ENCODE data around the gene FIP1L1. TPM values are rescaled to one million over a fixed set of nuclear protein-coding genes. Genes with fewer than 3 reads are reported as not detected.

The FIP1L1 gene
- total RNA-seq, 1 donor from 2014 or later = 118 TPM

GRCh38 chr4:53421791-53422190 lies 44.4 kb downstream of the FIP1L1 start:
- Mint-ChIP-seq H3K4me1 (ENCODE audit: low read depth) (peaks cover 11% of the 10 kb centered on the region), H3K36me3 (ENCODE audit: low read depth) (peaks cover 15% of the 10 kb centered on the region), H3K9me3 (no peaks in the 10 kb centered on the region), H3K27me3 (ENCODE audit: insufficient read depth) (no peaks in the 10 kb centered on the region), H3K27ac (no peak overlapping the region), H3K4me3 (no peak overlapping the region)
- no peak for DNase-seq (ENCODE audit: low spot score)
- intact Hi-C loops (cut with micrococcal nuclease) = no loop called here

GRCh38 chr4:53422367-53422766 lies 44.9 kb downstream of the FIP1L1 start:
- Mint-ChIP-seq H3K4me1 (ENCODE audit: low read depth) (peaks cover 11% of the 10 kb centered on the region), H3K27me3 (ENCODE audit: insufficient read depth) (no peaks in the 10 kb centered on the region), H3K36me3 (ENCODE audit: low read depth) (peaks cover 15% of the 10 kb centered on the region), H3K9me3 (no peaks in the 10 kb centered on the region), H3K27ac (no peak overlapping the region), H3K4me3 (no peak overlapping the region)
- intact Hi-C loops (cut with micrococcal nuclease) = no loop called here
- no peak for DNase-seq (ENCODE audit: low spot score)

GRCh38 chr4:53424280-53424679 lies 46.8 kb downstream of the FIP1L1 start:
- H3K27ac Mint-ChIP-seq = no peak overlapping the region
- no peak for DNase-seq (ENCODE audit: low spot score)
- H3K36me3 Mint-ChIP-seq (ENCODE audit: low read depth) = peaks cover 19% of the 10 kb centered on the region
- intact Hi-C loops (cut with micrococcal nuclease) = no loop called here
- H3K4me3 Mint-ChIP-seq = no peak overlapping the region
- H3K4me1 Mint-ChIP-seq (ENCODE audit: low read depth) = peaks cover 5% of the 10 kb centered on the region
- H3K27me3 Mint-ChIP-seq (ENCODE audit: insufficient read depth) = no peaks in the 10 kb centered on the region
- no peaks in the 10 kb centered on the region for H3K9me3 Mint-ChIP-seq

- intact Hi-C loops (cut with micrococcal nuclease) = no loop called here
- DNase-seq (ENCODE audit: low spot score) = no peak
- peaks cover 34% of the 10 kb centered on the region for H3K36me3 Mint-ChIP-seq (ENCODE audit: low read depth)
- no peak overlapping the region for H3K4me3 Mint-ChIP-seq
- H3K27me3 Mint-ChIP-seq (ENCODE audit: insufficient read depth) = no peaks in the 10 kb centered on the region
- H3K4me1 Mint-ChIP-seq (ENCODE audit: low read depth) = peaks cover 17% of the 10 kb centered on the region
- H3K9me3 Mint-ChIP-seq = no peaks in the 10 kb centered on the region
- no peak overlapping the region for H3K27ac Mint-ChIP-seq
These were observed 49.9 kb downstream of the FIP1L1 start for GRCh38 chr4:53427366-53427765.

GRCh38 chr4:53431052-53431451 lies 53.6 kb downstream of the FIP1L1 start:
- no peaks in the 10 kb centered on the region for H3K27me3 Mint-ChIP-seq (ENCODE audit: insufficient read depth)
- H3K27ac Mint-ChIP-seq = no peak overlapping the region
- intact Hi-C loops (cut with micrococcal nuclease) = loop anchor here (10.0 kb wide), 1 partner anchor 416 kb away; no protein-coding TSS in a partner anchor
- H3K9me3 Mint-ChIP-seq = no peaks in the 10 kb centered on the region
- peaks cover 37% of the 10 kb centered on the region for H3K36me3 Mint-ChIP-seq (ENCODE audit: low read depth)
- H3K4me1 Mint-ChIP-seq (ENCODE audit: low read depth) = peaks cover 19% of the 10 kb centered on the region
- no peak overlapping the region for H3K4me3 Mint-ChIP-seq
- no peak for DNase-seq (ENCODE audit: low spot score)

GRCh38 chr4:53432528-53433424 lies 55.3 kb downstream of the FIP1L1 start:
- Mint-ChIP-seq H3K36me3 (ENCODE audit: low read depth) (peaks cover 44% of the 10 kb centered on the region), H3K4me3 (no peak overlapping the region), H3K4me1 (ENCODE audit: low read depth) (peaks cover 19% of the 10 kb centered on the region), H3K27me3 (ENCODE audit: insufficient read depth) (no peaks in the 10 kb centered on the region), H3K27ac (no peak overlapping the region), H3K9me3 (no peaks in the 10 kb centered on the region)
- DNase-seq (ENCODE audit: low spot score) = no peak
- intact Hi-C loops (cut with micrococcal nuclease) = loop anchor here (10.0 kb wide), 1 partner anchor 418 kb away; no protein-coding TSS in a partner anchor

GRCh38 chr4:53436251-53436650 lies 58.8 kb downstream of the FIP1L1 start:
- intact Hi-C loops (cut with micrococcal nuclease) = loop anchor here (10.0 kb wide), 1 partner anchor 421 kb away; no protein-coding TSS in a partner anchor
- Mint-ChIP-seq H3K9me3 (no peaks in the 10 kb centered on the region), H3K27me3 (ENCODE audit: insufficient read depth) (no peaks in the 10 kb centered on the region), H3K27ac (no peak overlapping the region), H3K4me3 (no peak overlapping the region), H3K4me1 (ENCODE audit: low read depth) (peaks cover 12% of the 10 kb centered on the region), H3K36me3 (ENCODE audit: low read depth) (peaks cover 34% of the 10 kb centered on the region)
- DNase-seq (ENCODE audit: low spot score) = no peak

GRCh38 chr4:53441564-53441963 lies 64.1 kb downstream of the FIP1L1 start:
- Mint-ChIP-seq H3K4me3 (no peak overlapping the region), H3K27ac (peak overlapping the region; percentile 19), H3K36me3 (ENCODE audit: low read depth) (peaks cover 42% of the 10 kb centered on the region), H3K27me3 (ENCODE audit: insufficient read depth) (no peaks in the 10 kb centered on the region), H3K9me3 (no peaks in the 10 kb centered on the region), H3K4me1 (ENCODE audit: low read depth) (no peaks in the 10 kb centered on the region)
- no peak for DNase-seq (ENCODE audit: low spot score)
- intact Hi-C loops (cut with micrococcal nuclease) = loop anchor here (10.0 kb wide), 1 partner anchor 247 kb away; no protein-coding TSS in a partner anchor

GRCh38 chr4:53444954-53445353 lies 67.5 kb downstream of the FIP1L1 start:
- Mint-ChIP-seq H3K27me3 (ENCODE audit: insufficient read depth) (no peaks in the 10 kb centered on the region), H3K4me3 (no peak overlapping the region), H3K9me3 (no peaks in the 10 kb centered on the region), H3K36me3 (ENCODE audit: low read depth) (peaks cover 33% of the 10 kb centered on the region), H3K4me1 (ENCODE audit: low read depth) (no peaks in the 10 kb centered on the region), H3K27ac (no peak overlapping the region)
- intact Hi-C loops (cut with micrococcal nuclease) = loop anchor here (10.0 kb wide), 1 partner anchor 250 kb away; no protein-coding TSS in a partner anchor
- no peak for DNase-seq (ENCODE audit: low spot score)

GRCh38 chr4:53450773-53451172 lies 73.3 kb downstream of the FIP1L1 start:
- H3K4me1 Mint-ChIP-seq (ENCODE audit: low read depth) = no peaks in the 10 kb centered on the region
- H3K4me3 Mint-ChIP-seq = no peak overlapping the region
- H3K27me3 Mint-ChIP-seq (ENCODE audit: insufficient read depth) = no peaks in the 10 kb centered on the region
- no peak for DNase-seq (ENCODE audit: low spot score)
- peak overlapping the region; percentile 4 for H3K27ac Mint-ChIP-seq
- H3K9me3 Mint-ChIP-seq = no peaks in the 10 kb centered on the region
- peaks cover 27% of the 10 kb centered on the region for H3K36me3 Mint-ChIP-seq (ENCODE audit: low read depth)
- intact Hi-C loops (cut with micrococcal nuclease) = no loop called here

GRCh38 chr4:53453385-53453784 lies 75.9 kb downstream of the FIP1L1 start:
- intact Hi-C loops (cut with micrococcal nuclease) = no loop called here
- H3K27me3 Mint-ChIP-seq (ENCODE audit: insufficient read depth) = no peaks in the 10 kb centered on the region
- no peaks in the 10 kb centered on the region for H3K4me1 Mint-ChIP-seq (ENCODE audit: low read depth)
- H3K9me3 Mint-ChIP-seq = no peaks in the 10 kb centered on the region
- no peak overlapping the region for H3K27ac Mint-ChIP-seq
- H3K36me3 Mint-ChIP-seq (ENCODE audit: low read depth) = peaks cover 22% of the 10 kb centered on the region
- H3K4me3 Mint-ChIP-seq = no peak overlapping the region
- DNase-seq (ENCODE audit: low spot score) = no peak

GRCh38 chr4:53455766-53456165 lies 78.3 kb downstream of the FIP1L1 start:
- intact Hi-C loops (cut with micrococcal nuclease) = no loop called here
- peaks cover 30% of the 10 kb centered on the region for H3K36me3 Mint-ChIP-seq (ENCODE audit: low read depth)
- no peaks in the 10 kb centered on the region for H3K9me3 Mint-ChIP-seq
- H3K4me1 Mint-ChIP-seq (ENCODE audit: low read depth) = no peaks in the 10 kb centered on the region
- H3K4me3 Mint-ChIP-seq = no peak overlapping the region
- no peak for DNase-seq (ENCODE audit: low spot score)
- no peaks in the 10 kb centered on the region for H3K27me3 Mint-ChIP-seq (ENCODE audit: insufficient read depth)
- no peak overlapping the region for H3K27ac Mint-ChIP-seq

- no peak for DNase-seq (ENCODE audit: low spot score)
- H3K27me3 Mint-ChIP-seq (ENCODE audit: insufficient read depth) = no peaks in the 10 kb centered on the region
- intact Hi-C loops (cut with micrococcal nuclease) = no loop called here
- no peaks in the 10 kb centered on the region for H3K9me3 Mint-ChIP-seq
- H3K36me3 Mint-ChIP-seq (ENCODE audit: low read depth) = peaks cover 31% of the 10 kb centered on the region
- H3K4me3 Mint-ChIP-seq = no peak overlapping the region
- H3K27ac Mint-ChIP-seq = no peak overlapping the region
- no peaks in the 10 kb centered on the region for H3K4me1 Mint-ChIP-seq (ENCODE audit: low read depth)
These were observed 78.7 kb downstream of the FIP1L1 start for GRCh38 chr4:53456178-53456577.
